Activated T-cell treated with anti-CD3 and anti-CD28 coated beads for 1 hour (primary cell): Measurements from ENCODE around the gene RASL10B.

ENCODE experiments used
- DNase-seq: peaks from one replicate; pipeline ENCODE4 v3.0.0-alpha.2; 2020; ENCODE audit warnings: low read depth

Gene RASL10B

DNA sequence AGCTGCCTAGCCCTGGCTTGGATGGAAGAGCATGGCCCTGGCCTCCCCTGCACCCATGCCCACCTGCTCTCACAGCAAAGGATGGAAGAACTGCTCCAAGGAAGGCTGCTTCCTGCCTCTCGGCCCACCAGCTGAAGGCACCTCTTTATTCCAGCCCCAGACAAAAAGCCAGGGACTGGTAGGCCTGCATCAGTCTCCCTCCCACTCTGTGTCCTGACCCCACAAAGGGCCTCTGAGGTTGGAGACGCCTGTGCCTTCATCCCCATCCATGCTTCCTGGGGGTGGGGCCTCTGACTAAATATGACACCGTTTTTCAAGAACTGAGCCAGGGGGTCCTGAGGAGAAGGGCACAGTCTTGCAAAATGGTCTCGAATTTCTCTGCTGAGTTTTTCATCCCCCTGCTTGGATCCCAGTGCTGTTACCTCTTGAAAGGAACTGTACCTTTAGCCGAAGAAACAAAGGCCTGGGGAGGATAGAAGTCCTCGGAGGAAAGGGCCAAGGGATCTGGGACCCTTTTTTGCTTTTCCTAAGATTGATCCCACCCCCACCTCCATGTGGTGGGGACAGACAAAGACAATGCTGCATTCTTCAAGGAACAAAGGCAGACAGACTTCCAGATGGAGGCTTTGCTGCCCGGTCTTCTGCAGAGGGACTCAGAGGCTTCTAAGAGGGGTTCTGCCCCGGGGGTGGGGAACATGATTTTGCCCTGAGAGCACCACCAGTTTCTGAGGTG is 34.5 kb downstream of the RASL10B start:
- DNase-seq: no peak

- DNase-seq: no peak
Observed at GRCh38 chr17:35766489-35766877, 35.0 kb downstream of the RASL10B start.

GRCh38 chr17:35766903-35767510 is 35.6 kb downstream of the RASL10B start:
- no peak for DNase-seq

- no peak for DNase-seq
Observed at GRCh38 chr17:35768797-35769196, 37.4 kb downstream of the RASL10B start.

GRCh38 chr17:35769895-35770486 is 38.6 kb downstream of the RASL10B start:
- no peak for DNase-seq

DNA sequence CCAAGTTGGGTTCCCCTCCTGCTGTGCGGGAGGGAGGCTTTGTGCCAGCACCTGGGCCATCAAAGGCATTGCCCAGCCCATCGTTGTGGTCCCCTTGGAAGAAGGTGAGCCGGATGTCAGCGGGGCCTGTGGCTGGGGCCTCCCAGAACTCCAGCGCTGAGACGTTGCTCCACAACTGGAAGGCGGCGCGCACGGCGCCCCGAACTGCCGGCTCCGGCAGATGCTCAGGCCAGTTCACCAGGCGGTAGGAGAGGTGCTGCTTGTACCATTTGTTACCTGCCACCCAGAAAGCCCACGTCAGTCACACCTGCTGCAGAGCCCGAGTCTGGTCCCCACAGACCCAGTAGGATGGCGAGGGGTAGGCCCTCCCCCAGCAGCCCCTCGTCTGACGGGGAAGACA is 41.7 kb downstream of the RASL10B start:
- no peak for DNase-seq

- DNase-seq: no peak
Observed at GRCh38 chr17:35773679-35774425, 42.4 kb downstream of the RASL10B start.

DNA sequence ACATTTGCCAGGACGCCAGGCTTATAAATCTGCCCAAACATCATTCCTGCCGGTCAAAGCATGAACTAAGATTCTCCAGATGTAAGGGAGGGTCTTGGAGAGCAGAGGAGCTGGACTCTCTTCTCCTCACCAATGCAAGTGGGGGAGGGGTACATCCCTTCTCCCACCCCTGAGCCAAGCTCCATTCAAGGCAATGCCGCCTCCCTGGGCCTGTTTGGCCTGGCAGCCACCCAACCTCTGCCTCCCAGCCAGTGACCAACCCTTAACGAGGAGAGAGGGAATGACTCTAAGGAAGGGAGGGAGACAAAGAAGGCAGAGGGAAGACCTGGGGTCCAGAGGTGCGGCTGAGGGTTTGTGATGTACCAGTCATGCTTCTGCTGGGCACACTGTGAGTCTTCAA is 43.1 kb downstream of the RASL10B start:
- DNase-seq: no peak

- DNase-seq: no peak
Observed at GRCh38 chr17:35775039-35775438, 43.6 kb downstream of the RASL10B start.

DNA sequence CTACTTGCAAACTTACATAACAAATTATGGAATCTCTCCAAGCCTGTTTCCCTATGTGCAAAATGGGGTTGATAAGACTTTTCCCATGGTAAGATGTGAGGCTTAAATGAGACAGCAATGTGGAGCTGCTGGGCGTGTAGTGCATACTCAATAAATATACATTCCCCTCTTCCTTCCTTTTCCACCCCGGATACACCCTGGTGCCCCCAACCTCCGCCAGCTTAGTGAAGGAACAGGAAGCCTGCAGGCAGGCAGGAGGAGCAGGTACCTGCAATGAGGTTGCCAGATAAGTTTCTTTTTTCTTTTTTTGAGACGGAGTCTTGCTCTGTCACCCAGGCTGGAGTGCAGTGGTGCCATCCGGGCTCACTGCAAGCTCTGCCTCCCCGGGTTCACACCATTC is 44.1 kb downstream of the RASL10B start:
- no peak for DNase-seq

DNA sequence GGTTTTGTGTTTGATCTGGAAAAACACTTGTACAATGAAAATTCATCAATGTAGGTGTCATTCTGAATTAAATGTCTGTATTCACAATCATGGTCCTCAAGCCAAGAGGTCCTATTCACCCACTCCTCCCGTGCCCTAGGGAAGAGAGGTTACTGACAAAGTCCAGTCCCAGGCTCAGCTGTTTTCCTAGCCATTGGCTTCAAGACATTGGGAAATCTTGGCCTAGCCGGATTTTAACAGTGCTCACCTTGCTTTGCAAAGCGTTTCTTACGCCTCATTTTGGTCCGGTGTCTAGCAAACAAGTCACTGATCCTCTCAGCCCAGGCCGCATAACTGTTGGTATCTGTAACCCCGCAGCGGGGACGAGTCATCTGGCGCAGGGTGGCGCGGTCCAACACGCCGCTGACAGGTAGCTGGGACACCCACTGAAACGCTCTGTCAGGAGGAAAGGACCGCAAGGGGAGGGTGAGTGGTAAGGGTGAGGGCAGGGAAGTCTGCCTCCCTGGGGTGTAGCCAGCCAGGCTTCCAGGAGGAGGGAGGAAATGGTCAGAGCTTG is 47.3 kb downstream of the RASL10B start:
- DNase-seq: no peak

DNA sequence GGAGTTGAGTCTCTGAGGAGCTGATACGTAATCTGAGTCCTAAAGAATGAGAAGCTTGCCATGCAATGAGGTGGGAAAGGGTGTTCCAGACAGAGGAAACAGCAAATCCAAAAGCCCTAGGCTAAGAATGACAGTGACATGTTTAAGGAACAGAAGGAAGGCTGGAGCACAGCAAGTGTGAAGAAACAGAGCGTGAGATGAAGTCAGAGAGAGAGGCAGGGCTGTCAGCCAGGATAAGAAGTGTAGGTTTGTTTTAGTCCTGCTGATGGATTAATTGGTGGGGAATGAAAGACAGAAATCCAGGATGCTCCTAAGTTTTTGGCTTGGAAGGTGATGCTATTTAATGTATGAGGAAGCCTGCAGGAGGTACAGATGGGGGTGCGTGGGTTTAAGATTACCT is 49.5 kb downstream of the RASL10B start:
- no peak for DNase-seq

- DNase-seq: no peak
Observed at GRCh38 chr17:35784895-35785294, 53.5 kb downstream of the RASL10B start.

GRCh38 chr17:35786941-35787432 is 55.5 kb downstream of the RASL10B start:
- no peak for DNase-seq

- DNase-seq: no peak
Observed at GRCh38 chr17:35788477-35789368, 57.3 kb downstream of the RASL10B start.

DNA sequence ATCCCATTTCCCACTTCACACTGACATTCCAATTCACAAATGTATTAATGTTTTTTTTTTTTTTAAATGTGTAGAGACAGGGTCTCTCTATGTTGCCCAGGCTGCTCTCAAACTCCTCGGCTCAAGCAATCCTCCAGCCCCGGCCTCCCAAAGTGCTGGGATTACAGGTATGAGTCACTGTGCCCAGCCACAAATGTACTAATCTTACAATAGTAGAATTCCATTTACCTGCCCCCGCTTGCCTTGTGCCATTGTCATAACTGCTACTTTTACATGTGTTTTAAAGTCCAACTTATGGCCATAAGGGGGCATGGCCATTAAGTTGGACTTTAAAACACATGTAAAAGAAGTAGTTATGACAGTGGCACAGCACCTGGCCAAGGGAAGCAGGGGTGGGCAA is 59.4 kb downstream of the RASL10B start:
- DNase-seq: no peak

- DNase-seq: no peak
Observed at GRCh38 chr17:35791681-35792350, 60.4 kb downstream of the RASL10B start.
